B cell (primary cell): Measurements from ENCODE around the gene SCARF1.

Source experiments
- EZH2 ChIP-seq: IDR thresholded peaks from 2 replicates; pipeline ENCODE4 v1.6.1; 2012; ENCODE audit warnings: borderline replicate concordance, low read depth, mild to moderate bottlenecking, moderate library complexity, low read length; ENCODE audit not compliant: insufficient read depth, poor library complexity, severe bottlenecking
- TF ChIP-seq, protein P1 (sequence below): fragments of 200-600 bp; IDR thresholded peaks from one replicate; pipeline ENCODE4 v1.8.0; 2022; ENCODE audit warnings: antibody characterized with exemption, mild to moderate bottlenecking

DNA sequence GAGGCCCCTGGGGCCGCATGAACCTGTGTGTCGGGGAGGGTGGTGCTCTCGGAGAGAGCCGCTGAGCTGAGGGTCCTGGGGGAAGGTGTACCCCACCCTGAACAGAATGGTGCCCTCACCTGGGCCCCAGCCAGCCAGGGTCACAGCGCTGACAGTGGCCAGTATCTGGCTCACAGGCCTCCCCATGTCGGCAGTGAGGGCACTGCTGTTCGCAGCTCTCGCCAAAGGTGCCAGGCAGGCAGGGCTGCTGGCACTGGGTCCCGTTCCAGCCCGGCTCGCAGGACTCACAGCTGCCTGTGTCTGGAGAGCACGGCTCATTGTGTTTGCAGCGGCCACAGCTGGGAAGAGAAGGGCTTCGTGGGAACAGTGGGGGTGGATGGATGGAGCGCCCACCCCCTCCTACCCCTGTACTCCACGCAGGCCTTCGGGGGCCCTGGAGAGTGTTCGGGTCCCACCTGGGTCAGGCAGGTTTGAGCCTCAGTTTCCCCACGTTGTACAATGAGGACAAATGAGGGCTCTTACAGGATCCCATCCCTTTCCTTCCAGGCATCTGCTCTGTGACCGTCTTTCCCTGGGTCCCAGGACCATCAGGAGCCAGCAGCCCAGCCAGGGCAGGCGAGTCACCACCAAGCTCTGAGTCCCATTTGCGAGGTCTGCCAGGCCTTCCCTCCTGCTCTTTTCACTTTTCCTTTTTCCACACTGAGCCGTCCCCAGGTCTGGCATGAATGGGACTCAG lies 5.0 kb downstream of the SCARF1 start:
- TF ChIP-seq, protein P1, sequence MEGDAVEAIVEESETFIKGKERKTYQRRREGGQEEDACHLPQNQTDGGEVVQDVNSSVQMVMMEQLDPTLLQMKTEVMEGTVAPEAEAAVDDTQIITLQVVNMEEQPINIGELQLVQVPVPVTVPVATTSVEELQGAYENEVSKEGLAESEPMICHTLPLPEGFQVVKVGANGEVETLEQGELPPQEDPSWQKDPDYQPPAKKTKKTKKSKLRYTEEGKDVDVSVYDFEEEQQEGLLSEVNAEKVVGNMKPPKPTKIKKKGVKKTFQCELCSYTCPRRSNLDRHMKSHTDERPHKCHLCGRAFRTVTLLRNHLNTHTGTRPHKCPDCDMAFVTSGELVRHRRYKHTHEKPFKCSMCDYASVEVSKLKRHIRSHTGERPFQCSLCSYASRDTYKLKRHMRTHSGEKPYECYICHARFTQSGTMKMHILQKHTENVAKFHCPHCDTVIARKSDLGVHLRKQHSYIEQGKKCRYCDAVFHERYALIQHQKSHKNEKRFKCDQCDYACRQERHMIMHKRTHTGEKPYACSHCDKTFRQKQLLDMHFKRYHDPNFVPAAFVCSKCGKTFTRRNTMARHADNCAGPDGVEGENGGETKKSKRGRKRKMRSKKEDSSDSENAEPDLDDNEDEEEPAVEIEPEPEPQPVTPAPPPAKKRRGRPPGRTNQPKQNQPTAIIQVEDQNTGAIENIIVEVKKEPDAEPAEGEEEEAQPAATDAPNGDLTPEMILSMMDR: no peak
- TF ChIP-seq EZH2: no peak
